Loucy (cell line): ENCODE data around the gene GGPS1.
A peak's percentile ranks its signal among the peaks of the same experiment; 100 is the strongest.

Experiments
- H2AFZ ChIP-seq: fragments of 200-600 bp; sonication (generic); 2 replicates; pipeline ENCODE4 v1.6.0; 2016; ENCODE audit warnings: antibody characterized with exemption, mild to moderate bottlenecking, low read length, moderate library complexity
- H3F3A ChIP-seq: fragments of 200-600 bp; 2 replicates; pipeline ENCODE4 v1.6.0; 2016; ENCODE audit warnings: antibody characterized with exemption, low read depth, mild to moderate bottlenecking
- H3K27me3 ChIP-seq: fragments of 200-600 bp; sonication (generic); 2 replicates; pipeline ENCODE4 v1.6.1; 2014; ENCODE audit warnings: low read length, mild to moderate bottlenecking; ENCODE audit not compliant: insufficient read depth, poor library complexity, severe bottlenecking
- H3K36me3 ChIP-seq: fragments of 200-600 bp; sonication (generic); 2 replicates; pipeline ENCODE4 v1.6.1; 2016; ENCODE audit warnings: low read length; ENCODE audit not compliant: insufficient read depth
- H3K4me1 ChIP-seq: fragments of 200-600 bp; sonication (generic); 2 replicates; pipeline ENCODE4 v1.5.1; 2014; ENCODE audit warnings: low read length, mild to moderate bottlenecking; ENCODE audit not compliant: insufficient read depth, poor library complexity, severe bottlenecking
- H3K4me2 ChIP-seq: fragments of 200-600 bp; sonication (generic); 2 replicates; pipeline ENCODE4 v1.6.0; 2014; ENCODE audit warnings: antibody characterized with exemption, low read length, low read depth, mild to moderate bottlenecking; ENCODE audit not compliant: poor library complexity, severe bottlenecking
- H3K4me3 ChIP-seq: fragments of 200-600 bp; sonication (generic); 2 replicates; pipeline ENCODE4 v1.5.1; 2014; ENCODE audit warnings: low read length, mild to moderate bottlenecking, mixed read lengths; ENCODE audit not compliant: poor library complexity, severe bottlenecking
- H3K79me2 ChIP-seq: fragments of 200-600 bp; sonication (generic); 2 replicates; pipeline ENCODE4 v1.6.1; 2014; ENCODE audit warnings: low read length; ENCODE audit not compliant: insufficient read depth
- H3K9ac ChIP-seq: fragments of 200-600 bp; sonication (generic); 2 replicates; pipeline ENCODE4 v1.6.0; 2014; ENCODE audit warnings: mild to moderate bottlenecking, low read depth, low read length, moderate library complexity; ENCODE audit not compliant: poor library complexity, severe bottlenecking
- H3K9me2 ChIP-seq: fragments of 200-600 bp; sonication (generic); replicated peaks from 2 replicates; pipeline ENCODE4 v1.6.1; 2016; ENCODE audit warnings: low read depth, low read length, mixed read lengths
- H3K9me3 ChIP-seq: fragments of 200-600 bp; sonication (generic); 2 replicates; pipeline ENCODE4 v1.6.1; 2014; ENCODE audit warnings: mild to moderate bottlenecking, antibody characterized with exemption, low read length, low read depth; ENCODE audit not compliant: insufficient read depth
- H4K20me1 ChIP-seq: fragments of 200-600 bp; sonication (generic); 2 replicates; pipeline ENCODE4 v1.6.0; 2014; ENCODE audit warnings: antibody characterized with exemption, low read length, mild to moderate bottlenecking; ENCODE audit not compliant: insufficient read depth, poor library complexity, severe bottlenecking
- CTCF ChIP-seq: fragments of 200-600 bp; sonication (generic); conservative IDR thresholded peaks from 2 replicates; pipeline ENCODE4 v1.5.1; 2014; ENCODE audit warnings: mild to moderate bottlenecking, antibody characterized with exemption, low read length
- EZH2phosphoT487 ChIP-seq: fragments of 200-600 bp; IDR thresholded peaks from 2 replicates; pipeline ENCODE4 v1.6.1; 2018; ENCODE audit warnings: antibody characterized with exemption, mild to moderate bottlenecking, moderate library complexity, borderline replicate concordance

Gene GGPS1

DNA sequence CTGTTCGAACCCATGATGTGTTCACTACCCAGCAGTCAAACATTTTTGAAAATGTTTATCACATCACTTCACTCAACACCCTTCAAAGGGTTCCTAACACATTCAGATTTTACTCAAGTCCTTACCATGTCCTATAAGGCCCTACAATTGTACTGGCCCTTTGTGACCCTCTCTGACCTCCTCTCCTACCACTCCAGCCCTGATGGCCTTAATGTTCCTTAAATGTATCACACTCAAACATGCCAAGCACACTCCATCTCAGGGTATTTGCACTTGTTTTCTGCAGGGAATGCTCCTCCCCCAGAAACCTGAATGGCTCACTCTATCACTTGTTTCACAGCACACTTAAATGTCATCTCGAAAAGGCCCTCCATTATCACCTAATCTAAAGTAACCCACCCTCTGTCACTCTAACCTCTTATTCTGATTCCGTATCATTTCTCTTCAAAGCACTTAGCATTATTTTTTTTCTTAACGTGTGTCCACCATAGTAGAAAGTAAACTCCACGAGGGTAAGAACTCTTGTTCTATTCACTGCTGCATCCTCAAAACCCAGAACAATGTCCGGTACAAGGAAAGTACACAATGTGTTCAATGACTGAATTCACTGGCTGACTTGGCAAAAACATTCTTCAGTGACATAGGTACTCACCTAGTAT, 7.7 kb upstream of the GGPS1 start:
- Histone ChIP-seq H4K20me1 (peaks cover 90% of the 10 kb centered on the region), H3K79me2 (peaks cover 100% of the 10 kb centered on the region)
- TF ChIP-seq EZH2phosphoT487 (no peak), CTCF (no peak)

GRCh38 chr1:235324296-235324695, 4.1 kb upstream of the GGPS1 start:
- Histone ChIP-seq H3K9me3 (no peaks in the 10 kb centered on the region), H3K9ac (peak overlapping the region; percentile 91), H3K79me2 (peaks cover 90% of the 10 kb centered on the region), H4K20me1 (peaks cover 81% of the 10 kb centered on the region), H3K4me1 (peaks cover 46% of the 10 kb centered on the region), H3K4me2 (peak overlapping the region; percentile 93), H3K27me3 (no peaks in the 10 kb centered on the region), H2AFZ (no peak overlapping the region), H3K9me2 (no peaks in the 10 kb centered on the region), H3K36me3 (peaks cover 5% of the 10 kb centered on the region; the same call in 1 of the 2 replicates), H3F3A (no peaks in the 10 kb centered on the region), H3K4me3 (peak overlapping the region; percentile 88)
- TF ChIP-seq EZH2phosphoT487 = no peak
- TF ChIP-seq CTCF = no peak

More for the DNA sequence above, 7.7 kb upstream of the GGPS1 start:
- H3K9ac ChIP-seq = no peak overlapping the region
- H3K4me2 ChIP-seq = peak overlapping the region; percentile 93
- H3K9me3 ChIP-seq = no peaks in the 10 kb centered on the region
- no peaks in the 10 kb centered on the region for H3K9me2 ChIP-seq
- H3K4me3 ChIP-seq = no peak overlapping the region
- peaks cover 20% of the 10 kb centered on the region; the same call in 1 of the 2 replicates for H3K36me3 ChIP-seq
- H3K27me3 ChIP-seq = no peaks in the 10 kb centered on the region
- H2AFZ ChIP-seq = no peak overlapping the region
- peaks cover 51% of the 10 kb centered on the region for H3K4me1 ChIP-seq
- no peaks in the 10 kb centered on the region for H3F3A ChIP-seq

- H3K4me3 ChIP-seq = peak overlapping the region; percentile 88
Observed at GRCh38 chr1:235325139-235325538, 3.2 kb upstream of the GGPS1 start.

More at GRCh38 chr1:235325139-235325538, 3.2 kb upstream of the GGPS1 start:
- Histone ChIP-seq H3K9ac (peak overlapping the region; percentile 91), H3K79me2 (peaks cover 90% of the 10 kb centered on the region), H2AFZ (no peak overlapping the region), H3K9me2 (no peaks in the 10 kb centered on the region), H3K9me3 (no peaks in the 10 kb centered on the region), H3K4me1 (peaks cover 50% of the 10 kb centered on the region), H3F3A (no peaks in the 10 kb centered on the region), H3K27me3 (no peaks in the 10 kb centered on the region), H4K20me1 (peaks cover 82% of the 10 kb centered on the region), H3K4me2 (peak overlapping the region; percentile 93), H3K36me3 (0 out of 2 replicates have a peak, but pooled peaks cover 4% of the 10 kb centered on the region)
- TF ChIP-seq CTCF (no peak), EZH2phosphoT487 (no peak)
